Left cardiac atrium (tissue), 4 donors: ENCODE measurements around the gene HLA-DMA. TPM values are rescaled to one million over a fixed set of nuclear protein-coding genes. Genes with fewer than 3 reads are reported as not detected.

Experiments used
- ATAC-seq, 2 donors: fragments of 200-7000 bp; cut with Tn5 transposase; one replicate each; pipeline ENCODE4 v1.9.1; 2020; ENCODE audit warnings: mild to moderate bottlenecking in 2 of 2, moderate library complexity in 2 of 2
- DNase-seq: peaks from one replicate; pipeline ENCODE4 v3.0.0-alpha.2; 2020
- intact Hi-C, 2 donors: fragments of 100-400 bp; cut with DNase I; formaldehyde crosslinking; loops; one replicate each; pipeline versions ENCODE4 v1.14.1 to v1.15.1; 2022 to 2023
- total RNA-seq, 2 donors: library from RNA; stranded (reverse); fragmentation: NEBNext Ultra II Directional; extraction: Animal tissue kit (Norgen Biotek cat#: 25700); gene quantifications; one replicate each; pipeline ENCODE4 v1.2.1, GENCODE V29; 2021
- donor health status: DM: no; HTN: yes; CAD: no.
- donor health status: DM: no; HTN: yes; CAD: no; lungs with severe emphysema.
- donor health status: DM: yes; HTN: yes; CAD: no.
- donor health status: Dilated cardiomyopathy.

HLA-DMA gene
- total RNA-seq, 2 donors from 2014 or later, result 20.5 to 38.8 TPM

DNA sequence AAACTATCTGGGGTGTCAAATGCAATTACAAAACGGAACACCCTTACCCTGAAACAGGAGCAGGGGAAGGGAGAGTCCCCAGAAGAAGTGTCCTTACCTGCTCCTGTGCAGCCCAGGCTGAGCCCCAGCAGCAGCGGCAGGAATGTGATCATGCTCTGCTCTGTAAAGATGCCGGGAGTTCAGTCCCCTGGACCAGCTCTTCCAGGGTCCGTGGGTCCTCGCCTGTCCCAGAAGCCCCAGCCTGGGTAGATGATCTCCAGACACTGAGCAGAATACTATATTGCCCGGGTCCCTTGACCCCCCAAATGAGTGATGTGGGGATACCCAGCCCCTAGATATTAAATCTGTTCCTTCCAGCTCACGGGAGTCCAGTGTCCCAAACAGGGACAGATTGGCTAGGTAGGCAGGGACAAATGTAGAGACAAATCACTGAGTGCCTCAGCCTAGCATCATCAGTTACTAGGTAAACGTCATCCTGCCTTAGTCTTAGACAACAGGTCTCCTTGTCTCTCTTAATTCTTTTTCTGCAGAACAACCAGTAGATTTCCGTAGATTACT, 12.2 kb downstream of the HLA-DMA start, which contains the start of gene HLA-DMB:
TSS of gene HLA-DMB (minus strand) at position 373 of the 558 bp plus-strand sequence. CDS start at position 152, 221 bp downstream.
- intact Hi-C loops, result no loop called here
- ATAC-seq (peak; percentile 92 to 95), DNase-seq (peak; percentile 30)

DNA sequence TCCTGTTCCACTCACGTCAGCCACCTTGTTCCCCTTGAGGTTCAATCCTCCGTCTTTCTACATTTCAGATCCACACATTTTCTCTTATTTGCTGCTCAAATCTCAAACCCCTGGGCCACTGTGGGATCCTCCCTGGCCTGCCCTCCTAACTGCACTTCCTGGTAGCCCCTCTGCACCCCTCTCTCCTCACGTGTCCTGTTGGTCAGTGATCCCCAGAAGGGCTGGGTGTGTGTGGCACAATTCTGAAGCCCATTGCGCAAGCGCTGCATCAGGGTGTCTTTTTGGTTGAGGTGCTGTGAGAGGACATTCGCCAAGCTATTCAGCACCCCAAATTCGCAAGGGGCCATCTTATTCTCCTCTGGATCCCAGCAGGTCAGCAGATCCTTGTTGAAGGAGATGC, 14.4 kb downstream of the HLA-DMA start:
- ATAC-seq, result no peak
- no peak for DNase-seq
- intact Hi-C loops, result no loop called here

DNA sequence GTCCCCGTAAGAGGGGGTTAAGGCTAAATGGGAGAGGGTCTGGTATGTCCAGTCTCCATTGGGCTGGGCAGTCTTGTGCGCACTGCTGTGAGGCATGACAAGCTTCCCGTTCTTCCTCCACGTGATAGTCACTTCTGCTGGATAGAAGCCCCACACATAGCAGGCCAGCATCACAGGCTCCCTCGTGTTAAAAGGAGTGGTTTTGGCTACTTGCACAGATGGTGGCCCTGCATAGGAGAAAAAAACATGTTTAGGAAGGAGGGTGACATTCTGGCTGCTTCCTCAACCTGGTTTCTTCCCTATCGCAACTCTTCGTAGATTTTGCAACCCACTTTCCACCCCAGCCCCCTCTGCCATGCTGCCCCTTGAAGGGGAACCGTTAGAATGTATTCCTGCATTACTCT, 15.7 kb downstream of the HLA-DMA start:
- intact Hi-C loops, result no loop called here
- ATAC-seq (peak in 1 of 2 donors; percentile 58), DNase-seq (no peak)

DNA sequence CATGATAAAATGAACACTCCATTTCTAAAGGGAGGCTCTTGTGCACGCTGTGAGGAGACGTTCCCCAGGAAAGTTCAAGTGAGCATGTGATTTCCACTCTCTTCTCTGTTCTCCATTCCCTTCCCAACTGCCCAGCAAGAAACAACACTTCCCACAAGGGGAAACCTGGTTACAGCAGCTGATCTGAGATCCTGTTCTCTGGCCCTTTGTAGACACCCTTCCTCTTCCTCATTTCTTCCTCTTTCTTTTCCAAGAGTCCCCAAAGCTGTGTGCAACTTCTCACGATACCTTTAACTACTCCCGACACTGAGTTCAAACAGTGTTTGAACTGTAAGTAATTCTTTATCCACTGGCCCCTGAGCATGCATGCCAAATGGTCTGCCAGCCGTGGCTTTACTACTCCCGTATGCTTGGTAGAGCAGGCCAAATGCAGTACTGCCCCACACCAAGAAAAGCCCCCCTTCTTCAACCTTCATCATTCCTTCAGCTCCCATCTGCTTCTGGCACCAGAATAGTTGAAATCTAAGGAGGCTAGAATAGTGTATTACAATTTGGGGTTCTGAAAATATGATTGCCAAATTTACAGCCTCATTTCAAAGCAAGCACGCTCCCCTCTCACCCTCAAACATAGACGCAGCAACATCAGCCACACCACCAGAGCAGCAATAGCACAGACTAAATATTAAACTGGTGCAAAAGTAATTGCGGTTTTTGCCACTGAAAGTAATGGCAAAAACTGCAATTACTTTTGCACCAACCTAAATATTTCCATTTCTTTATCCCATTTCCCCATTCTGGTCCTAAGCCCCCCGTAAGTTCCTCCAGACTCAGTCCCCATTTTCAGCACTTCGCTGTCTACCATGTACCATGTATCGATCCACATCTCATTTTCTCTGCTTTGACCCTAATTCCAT, 16.4 kb downstream of the HLA-DMA start:
- DNase-seq (no peak), ATAC-seq (peak in 1 of 2 donors; percentile 26)
- intact Hi-C loops, result no loop called here

DNA sequence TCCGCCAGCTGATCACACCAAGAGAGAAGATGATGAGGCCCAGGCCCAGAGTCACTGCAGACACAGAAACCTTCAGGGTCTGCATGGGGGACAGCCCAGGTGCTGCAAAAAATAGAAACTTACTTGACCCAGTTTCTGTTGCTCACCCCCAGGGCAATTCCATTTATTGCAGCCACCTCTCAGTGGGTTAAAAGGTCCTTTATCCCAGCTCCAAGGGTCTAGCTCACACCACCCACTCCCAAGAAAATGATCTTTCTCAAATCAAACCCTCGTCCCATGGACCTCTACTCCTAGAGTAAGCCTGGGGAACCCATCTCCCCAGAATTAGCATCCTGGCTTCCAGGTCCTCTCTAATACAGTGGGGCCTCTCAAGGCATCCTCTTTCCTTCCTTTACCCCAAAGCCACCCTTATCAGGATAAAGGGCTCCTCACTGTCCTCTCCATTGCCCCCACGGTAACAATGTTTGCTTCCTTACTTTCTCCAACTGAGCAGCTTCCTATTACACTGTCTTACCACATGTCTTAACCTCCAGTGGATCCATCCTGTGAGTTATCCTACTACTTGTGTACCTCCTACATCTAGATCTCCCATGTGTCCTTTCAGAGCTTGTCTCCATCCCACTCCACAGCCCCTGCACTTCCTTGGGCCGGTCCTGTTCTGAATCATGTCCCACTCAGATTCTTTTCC, 17.2 kb downstream of the HLA-DMA start:
- intact Hi-C loops, result no loop called here
- ATAC-seq (no peak), DNase-seq (no peak)

DNA sequence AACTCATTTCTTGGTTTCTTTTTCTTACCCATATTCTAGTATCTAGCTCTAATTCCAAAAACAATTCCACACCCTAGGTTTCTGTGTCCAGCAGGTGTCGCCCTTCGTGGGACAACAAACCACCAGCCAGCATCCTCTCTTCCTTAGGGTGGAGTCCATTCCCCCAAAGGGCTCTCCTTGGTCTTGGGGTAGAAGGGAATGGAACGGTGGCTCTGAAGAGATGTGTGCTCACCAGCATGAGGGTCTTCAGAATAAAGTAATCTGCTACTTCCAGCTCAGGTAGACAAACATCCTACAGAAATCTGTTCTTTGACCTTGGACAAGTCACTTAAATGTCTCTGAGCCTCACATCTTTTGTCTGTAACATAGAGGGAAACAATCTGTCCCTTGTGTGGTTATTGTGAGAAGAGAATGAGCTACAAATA, 19.2 kb downstream of the HLA-DMA start:
- ATAC-seq (peak; percentile 65 to 67), DNase-seq (peak; percentile 85)
- intact Hi-C loops, result loop anchor here (1.0 to 2.0 kb wide), 2 partner anchors 51 to 54 kb away; no protein-coding TSS in a partner anchor

DNA sequence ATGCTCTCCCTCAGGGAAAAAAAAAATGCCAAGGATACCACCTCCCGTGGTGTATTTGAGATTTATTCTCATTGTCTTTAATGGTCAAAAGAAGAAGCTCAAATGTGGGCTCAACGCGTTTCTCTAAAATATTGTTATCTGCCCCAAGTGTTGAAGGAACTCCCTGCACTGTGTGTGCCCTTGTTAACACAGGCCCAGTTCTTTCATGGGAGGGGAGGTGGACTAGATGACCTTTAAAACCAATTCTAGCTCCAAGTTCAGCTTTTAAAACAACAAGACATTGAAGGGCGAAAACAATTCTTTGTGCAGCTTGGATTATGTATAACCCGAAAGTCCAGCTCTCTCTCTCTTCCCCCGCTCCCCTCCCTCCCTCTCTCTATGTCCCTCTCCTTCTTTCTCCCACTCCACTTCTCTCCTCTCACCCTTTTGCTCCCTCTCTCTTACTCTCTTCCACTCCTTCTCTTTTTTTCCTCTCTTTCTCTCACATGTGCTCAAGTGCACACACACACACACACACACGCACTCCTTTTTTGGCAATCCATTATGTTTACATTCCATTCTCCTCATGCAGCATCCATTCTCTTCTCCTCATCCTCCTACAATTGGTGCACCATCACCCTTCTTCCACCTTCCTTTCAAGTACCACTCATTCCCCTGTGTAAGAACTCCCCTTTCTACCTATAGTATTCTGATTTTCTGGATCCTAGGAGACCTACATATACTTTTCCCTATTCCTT, 20.6 kb downstream of the HLA-DMA start:
- ATAC-seq, result no peak
- intact Hi-C loops, result loop anchor here in 1 of 2 donors (2.0 kb wide), 1 partner anchor 53 kb away; no protein-coding TSS in a partner anchor
- no peak for DNase-seq

DNA sequence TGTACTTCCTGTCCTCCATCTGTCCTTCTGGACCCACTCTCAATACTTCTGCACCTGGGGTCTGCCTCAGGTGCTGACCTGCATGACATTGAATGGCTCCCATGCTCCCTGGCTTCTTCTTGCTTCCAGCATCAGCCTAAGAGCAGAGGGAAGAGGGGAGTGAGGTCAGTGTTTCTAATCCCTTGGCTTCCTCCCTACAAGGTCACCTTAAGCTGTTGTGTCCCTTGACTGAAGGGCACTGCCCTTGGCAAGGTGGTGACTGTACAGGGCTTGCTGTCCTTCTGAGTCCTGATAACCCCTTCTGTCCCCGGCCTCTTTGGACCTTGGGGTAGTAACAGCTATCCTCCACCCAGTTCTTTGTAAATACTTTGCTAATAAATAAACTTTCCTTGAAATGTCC, 21.7 kb downstream of the HLA-DMA start:
- ATAC-seq (no peak), DNase-seq (no peak)
- intact Hi-C loops, result loop anchor here in 1 of 2 donors (1.0 kb wide), 1 partner anchor 45 kb away; no protein-coding TSS in a partner anchor

DNA sequence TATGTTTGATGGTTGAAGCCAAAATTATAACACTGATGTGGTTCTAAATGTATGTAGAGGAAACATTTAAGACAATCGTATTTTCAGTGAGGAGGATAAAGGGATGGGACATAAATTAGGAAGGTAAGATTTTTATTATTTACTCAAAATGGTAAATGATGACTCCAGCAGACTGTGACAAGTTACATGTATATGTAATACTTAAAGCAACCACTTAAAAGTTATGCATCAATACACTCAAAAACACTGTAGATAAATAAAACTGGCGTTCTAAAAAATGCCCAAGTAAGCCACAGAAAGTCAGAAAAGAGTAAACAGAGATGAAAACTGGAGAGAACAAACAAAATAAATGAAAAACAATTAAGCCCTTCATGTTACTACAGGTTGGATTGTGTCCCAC, 30.8 kb downstream of the HLA-DMA start:
- ATAC-seq (no peak), DNase-seq (no peak)
- intact Hi-C loops, result no loop called here

DNA sequence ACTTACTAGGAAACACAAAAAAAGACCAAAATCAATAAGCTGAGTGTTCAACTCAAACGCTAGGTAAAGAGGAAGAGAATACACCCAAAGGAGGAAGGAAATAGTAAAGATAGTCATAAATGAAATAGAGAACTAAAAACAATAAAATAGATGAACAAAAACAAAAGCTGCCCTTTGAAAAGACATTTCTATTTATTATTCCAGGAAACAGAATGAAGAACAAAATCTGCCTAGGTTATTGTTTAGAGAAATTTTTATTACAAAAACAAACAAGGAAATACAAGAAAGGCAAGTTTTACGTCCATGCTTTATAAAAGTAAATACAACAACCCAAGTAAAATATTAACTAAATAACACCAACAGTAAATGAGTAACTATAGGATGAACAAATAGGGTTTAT, 32.2 kb downstream of the HLA-DMA start:
- ATAC-seq (no peak), DNase-seq (no peak)
- intact Hi-C loops, result no loop called here

DNA sequence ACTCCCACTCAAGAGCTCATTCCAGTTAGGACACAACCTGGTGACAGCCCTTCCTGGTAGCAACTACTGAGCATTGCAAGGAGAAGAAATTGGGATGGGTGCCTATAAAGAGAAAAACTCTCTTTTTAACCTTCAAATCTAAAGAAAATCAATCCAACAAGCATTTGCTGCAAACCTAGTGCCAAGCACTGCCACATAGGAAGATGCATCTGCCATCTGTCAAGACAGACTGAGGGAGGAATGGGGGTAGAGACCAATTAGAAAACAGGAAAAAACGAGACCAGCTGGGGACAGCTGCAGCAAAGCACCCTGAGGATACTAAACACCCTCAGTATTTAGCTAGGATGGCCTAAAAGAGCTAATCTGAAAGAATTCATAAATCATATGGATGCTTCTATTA, 39.9 kb downstream of the HLA-DMA start:
- ATAC-seq, result no peak

DNA sequence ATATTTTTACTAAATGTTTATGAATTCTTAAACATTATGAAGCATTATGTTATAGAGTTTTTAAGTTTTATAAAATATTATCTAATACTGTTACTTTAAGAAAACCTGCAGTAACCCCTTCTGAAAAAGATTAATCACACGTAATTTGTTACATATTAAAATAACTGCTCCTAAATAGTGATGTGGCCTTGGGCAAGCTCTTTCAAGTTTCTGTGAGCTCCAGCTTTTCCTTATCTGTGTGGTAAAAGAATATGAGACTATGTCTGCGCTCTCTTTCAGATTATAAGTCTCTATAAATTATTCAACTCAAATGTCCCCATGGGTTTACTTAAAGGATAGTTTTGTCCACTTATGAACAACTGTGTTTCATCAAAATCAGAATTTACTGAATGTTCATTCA, 44.0 kb downstream of the HLA-DMA start:
- intact Hi-C loops, result no loop called here
- ATAC-seq, result no peak
- no peak for DNase-seq

More for the DNA sequence above, 39.9 kb downstream of the HLA-DMA start:
- DNase-seq, result no peak
- intact Hi-C loops, result no loop called here

DNA sequence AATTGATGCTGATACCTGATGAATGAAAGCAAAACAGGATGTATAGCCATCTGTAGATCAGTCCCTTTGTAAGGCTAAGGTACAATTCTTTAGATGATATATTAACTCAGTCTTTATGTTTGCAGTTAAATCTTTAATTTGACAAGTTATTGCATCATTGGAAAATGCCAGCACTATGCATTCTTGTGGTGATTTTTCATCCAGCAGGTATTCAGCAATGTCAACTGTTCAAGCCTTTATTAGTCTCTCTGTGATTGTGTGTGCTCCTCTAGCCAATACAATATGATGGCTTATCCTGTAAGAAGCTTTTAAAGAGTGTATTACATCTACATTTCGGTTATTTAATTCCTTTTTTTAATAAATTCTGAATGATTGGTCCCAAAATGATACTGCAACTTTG, 46.4 kb downstream of the HLA-DMA start:
- ATAC-seq, result no peak
- intact Hi-C loops, result no loop called here
- DNase-seq, result no peak

DNA sequence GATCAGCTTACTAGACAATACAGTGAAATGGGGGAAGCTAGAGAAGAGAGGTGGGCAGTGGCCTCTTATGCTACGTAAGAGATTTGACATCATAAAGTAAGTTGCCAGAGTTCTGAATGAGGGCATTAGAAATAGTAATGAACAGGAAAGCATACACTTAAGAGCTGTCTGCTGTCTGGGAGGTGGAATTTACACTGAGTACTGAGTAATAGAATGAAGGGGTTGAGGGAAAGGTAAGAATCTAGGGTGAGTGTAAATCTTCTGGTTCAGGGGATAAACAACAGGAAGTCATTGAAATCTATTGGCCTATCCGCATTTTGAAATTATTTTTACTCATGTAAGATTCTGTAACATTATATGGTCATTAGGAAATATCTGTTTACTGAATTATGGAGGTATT, 47.8 kb downstream of the HLA-DMA start:
- ATAC-seq (no peak), DNase-seq (no peak)
- intact Hi-C loops, result no loop called here

DNA sequence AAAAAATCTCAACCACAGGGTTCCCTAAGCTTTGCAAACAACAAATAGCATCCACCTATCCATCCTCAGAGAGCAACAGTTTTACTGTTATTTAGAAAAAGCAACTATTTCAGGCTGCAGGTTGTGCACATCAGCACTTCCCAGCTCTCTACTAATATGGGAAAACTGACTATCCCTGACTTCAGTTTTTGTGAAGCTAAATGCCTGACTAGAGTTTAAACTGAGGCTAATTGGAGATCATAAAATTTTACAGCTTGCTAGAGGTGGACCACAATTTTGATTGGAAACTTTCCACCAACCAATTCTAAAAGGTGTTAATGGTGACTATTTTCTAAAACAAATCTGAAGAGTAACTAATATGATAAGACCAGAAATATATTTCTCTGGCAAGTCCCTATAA, 48.9 kb downstream of the HLA-DMA start:
- intact Hi-C loops, result no loop called here
- ATAC-seq (no peak), DNase-seq (no peak)
